ENCODE measurements around the gene DCN.

Gene DCN

GRCh38 chr12:91176915-91177314, 5.7 kb downstream of the DCN start:
- no peak overlapping the region for H3K4me3 Mint-ChIP-seq

GRCh38 chr12:91176358-91176757, 6.3 kb downstream of the DCN start:
- Mint-ChIP-seq H3K27ac (no peak overlapping the region), H3K36me3 (no peaks in the 10 kb centered on the region), H3K4me3 (no peak overlapping the region), H3K27me3 (no peaks in the 10 kb centered on the region), H3K4me1 (no peaks in the 10 kb centered on the region), H3K9me3 (no peaks in the 10 kb centered on the region)

More at GRCh38 chr12:91176915-91177314, 5.7 kb downstream of the DCN start:
- H3K27ac Mint-ChIP-seq, result no peak overlapping the region
- no peaks in the 10 kb centered on the region for H3K9me3 Mint-ChIP-seq
- H3K27me3 Mint-ChIP-seq, result no peaks in the 10 kb centered on the region
- no peaks in the 10 kb centered on the region for H3K36me3 Mint-ChIP-seq
- no peaks in the 10 kb centered on the region for H3K4me1 Mint-ChIP-seq

- Mint-ChIP-seq H3K9me3 (no peaks in the 10 kb centered on the region), H3K27ac (no peak overlapping the region), H3K36me3 (no peaks in the 10 kb centered on the region), H3K4me3 (no peak overlapping the region), H3K4me1 (no peaks in the 10 kb centered on the region), H3K27me3 (peaks cover 2% of the 10 kb centered on the region)
Observed at GRCh38 chr12:91173124-91173523, 9.5 kb downstream of the DCN start.

GRCh38 chr12:91172096-91172495, 10.5 kb downstream of the DCN start:
- Mint-ChIP-seq H3K4me1 (no peaks in the 10 kb centered on the region), H3K27me3 (peaks cover 2% of the 10 kb centered on the region), H3K36me3 (no peaks in the 10 kb centered on the region), H3K27ac (no peak overlapping the region), H3K4me3 (no peak overlapping the region), H3K9me3 (no peaks in the 10 kb centered on the region)

- H3K36me3 Mint-ChIP-seq, result no peaks in the 10 kb centered on the region
- H3K27me3 Mint-ChIP-seq, result peaks cover 2% of the 10 kb centered on the region
- no peaks in the 10 kb centered on the region for H3K4me1 Mint-ChIP-seq
- H3K9me3 Mint-ChIP-seq, result no peaks in the 10 kb centered on the region
- no peak overlapping the region for H3K4me3 Mint-ChIP-seq
- no peak overlapping the region for H3K27ac Mint-ChIP-seq
Observed at GRCh38 chr12:91171476-91171875, 11.1 kb downstream of the DCN start.

GRCh38 chr12:91163116-91163515, 19.5 kb downstream of the DCN start:
- Mint-ChIP-seq H3K27ac (no peak overlapping the region), H3K4me1 (no peaks in the 10 kb centered on the region), H3K4me3 (no peak overlapping the region), H3K9me3 (no peaks in the 10 kb centered on the region), H3K36me3 (no peaks in the 10 kb centered on the region), H3K27me3 (peaks cover 2% of the 10 kb centered on the region)

- H3K4me1 Mint-ChIP-seq, result no peaks in the 10 kb centered on the region
- H3K4me3 Mint-ChIP-seq, result no peak overlapping the region
Observed at GRCh38 chr12:91161009-91161408, 21.6 kb downstream of the DCN start.

GRCh38 chr12:91155990-91156389, 26.6 kb downstream of the DCN start:
- Mint-ChIP-seq H3K4me3 (no peak overlapping the region), H3K27ac (no peak overlapping the region), H3K36me3 (no peaks in the 10 kb centered on the region), H3K4me1 (no peaks in the 10 kb centered on the region), H3K9me3 (no peaks in the 10 kb centered on the region), H3K27me3 (no peaks in the 10 kb centered on the region)

More at GRCh38 chr12:91161009-91161408, 21.6 kb downstream of the DCN start:
- Mint-ChIP-seq H3K27ac (no peak overlapping the region), H3K27me3 (peaks cover 2% of the 10 kb centered on the region), H3K36me3 (no peaks in the 10 kb centered on the region), H3K9me3 (no peaks in the 10 kb centered on the region)

GRCh38 chr12:91154131-91154530, 28.5 kb downstream of the DCN start:
- no peaks in the 10 kb centered on the region for H3K4me1 Mint-ChIP-seq
- no peaks in the 10 kb centered on the region for H3K36me3 Mint-ChIP-seq
- no peak overlapping the region for H3K4me3 Mint-ChIP-seq
- H3K27ac Mint-ChIP-seq, result no peak overlapping the region
- H3K9me3 Mint-ChIP-seq, result no peaks in the 10 kb centered on the region
- no peaks in the 10 kb centered on the region for H3K27me3 Mint-ChIP-seq

- H3K4me3 Mint-ChIP-seq, result no peak overlapping the region
- no peak overlapping the region for H3K27ac Mint-ChIP-seq
- H3K27me3 Mint-ChIP-seq, result no peaks in the 10 kb centered on the region
- H3K36me3 Mint-ChIP-seq, result no peaks in the 10 kb centered on the region
- no peaks in the 10 kb centered on the region for H3K4me1 Mint-ChIP-seq
- H3K9me3 Mint-ChIP-seq, result no peaks in the 10 kb centered on the region
Observed at GRCh38 chr12:91144053-91144452, 38.6 kb downstream of the DCN start.

GRCh38 chr12:91143206-91143605, 39.4 kb downstream of the DCN start:
- H3K4me3 Mint-ChIP-seq, result no peak overlapping the region
- H3K27ac Mint-ChIP-seq, result no peak overlapping the region
- no peaks in the 10 kb centered on the region for H3K36me3 Mint-ChIP-seq
- H3K9me3 Mint-ChIP-seq, result no peaks in the 10 kb centered on the region
- H3K4me1 Mint-ChIP-seq, result no peaks in the 10 kb centered on the region
- H3K27me3 Mint-ChIP-seq, result no peaks in the 10 kb centered on the region

- no peak overlapping the region for H3K27ac Mint-ChIP-seq
- H3K27me3 Mint-ChIP-seq, result peaks cover 5% of the 10 kb centered on the region
- H3K9me3 Mint-ChIP-seq, result peaks cover 4% of the 10 kb centered on the region
- no peaks in the 10 kb centered on the region for H3K4me1 Mint-ChIP-seq
- no peak overlapping the region for H3K4me3 Mint-ChIP-seq
- no peaks in the 10 kb centered on the region for H3K36me3 Mint-ChIP-seq
Observed at GRCh38 chr12:91142221-91142631, 40.4 kb downstream of the DCN start.

- Mint-ChIP-seq H3K4me3 (no peak overlapping the region), H3K9me3 (peaks cover 4% of the 10 kb centered on the region)
Observed at GRCh38 chr12:91140026-91140931, 42.3 kb downstream of the DCN start.

GRCh38 chr12:91139286-91139685, 43.3 kb downstream of the DCN start:
- Mint-ChIP-seq H3K36me3 (no peaks in the 10 kb centered on the region), H3K27ac (no peak overlapping the region), H3K4me3 (no peak overlapping the region), H3K27me3 (peaks cover 7% of the 10 kb centered on the region), H3K4me1 (no peaks in the 10 kb centered on the region), H3K9me3 (peaks cover 4% of the 10 kb centered on the region)

More at GRCh38 chr12:91140026-91140931, 42.3 kb downstream of the DCN start:
- H3K36me3 Mint-ChIP-seq, result no peaks in the 10 kb centered on the region
- H3K27me3 Mint-ChIP-seq, result peaks cover 7% of the 10 kb centered on the region
- H3K27ac Mint-ChIP-seq, result no peak overlapping the region
- no peaks in the 10 kb centered on the region for H3K4me1 Mint-ChIP-seq

- H3K4me1 Mint-ChIP-seq, result no peaks in the 10 kb centered on the region
- no peak overlapping the region for H3K4me3 Mint-ChIP-seq
- H3K9me3 Mint-ChIP-seq, result peaks cover 4% of the 10 kb centered on the region
- no peaks in the 10 kb centered on the region for H3K36me3 Mint-ChIP-seq
- H3K27me3 Mint-ChIP-seq, result peaks cover 7% of the 10 kb centered on the region
- H3K27ac Mint-ChIP-seq, result no peak overlapping the region
Observed at GRCh38 chr12:91138337-91138920, 44.2 kb downstream of the DCN start.

GRCh38 chr12:91133871-91134270, 48.7 kb downstream of the DCN start:
- Mint-ChIP-seq H3K4me1 (no peaks in the 10 kb centered on the region), H3K36me3 (no peaks in the 10 kb centered on the region), H3K9me3 (peaks cover 4% of the 10 kb centered on the region), H3K27me3 (peaks cover 7% of the 10 kb centered on the region), H3K27ac (no peak overlapping the region), H3K4me3 (no peak overlapping the region)

All from activated naive CD4-positive, alpha-beta T cell treated with anti-CD3 and anti-CD28 coated beads, Interleukin-2, amount 50 U/mL, for 24 hours (primary cell).